ENCODE measurements around the gene FDXACB1.

Gene FDXACB1

GRCh38 chr11:111878849-111879636, at the start of gene FDXACB1, which contains the start of gene CFAP68:
Gene FDXACB1 (minus strand): TSS chr11:111879165. CDS start chr11:111879132, 33 bp downstream.
Gene CFAP68 (plus strand): TSS chr11:111879541. CDS start chr11:111879561, 20 bp downstream.
- DNase-seq, result peak; percentile 100

- peak; percentile 100 for DNase-seq
Observed at GRCh38 chr11:111926505-111927391, 47.8 kb upstream of the FDXACB1 start.

GRCh38 chr11:111925953-111926352, 47.0 kb upstream of the FDXACB1 start:
- no peak for DNase-seq

- DNase-seq, result no peak
Observed at GRCh38 chr11:111923951-111924350, 45.0 kb upstream of the FDXACB1 start.

- no peak for DNase-seq
Observed at GRCh38 chr11:111923351-111923788, 44.4 kb upstream of the FDXACB1 start.

GRCh38 chr11:111922803-111923202, 43.8 kb upstream of the FDXACB1 start:
- peak; percentile 44 for DNase-seq

GRCh38 chr11:111921541-111922230, 42.7 kb upstream of the FDXACB1 start:
- DNase-seq, result no peak

- no peak for DNase-seq
Observed at GRCh38 chr11:111920908-111921307, 41.9 kb upstream of the FDXACB1 start.

- no peak for DNase-seq
Observed at GRCh38 chr11:111918390-111919256, 39.7 kb upstream of the FDXACB1 start, which contains the start of gene C11orf52. Gene C11orf52 (plus strand): TSS chr11:111918913. CDS start chr11:111918973, 60 bp downstream.

GRCh38 chr11:111917788-111918187, 38.8 kb upstream of the FDXACB1 start:
- no peak for DNase-seq

GRCh38 chr11:111917312-111917711, 38.3 kb upstream of the FDXACB1 start:
- no peak for DNase-seq

- DNase-seq, result no peak
Observed at GRCh38 chr11:111916768-111917167, 37.8 kb upstream of the FDXACB1 start.

- no peak for DNase-seq
Observed at GRCh38 chr11:111913997-111914396, 35.0 kb upstream of the FDXACB1 start.

- no peak for DNase-seq
Observed at GRCh38 chr11:111913031-111913861, 34.3 kb upstream of the FDXACB1 start.

- no peak for DNase-seq
Observed at GRCh38 chr11:111912535-111912934, 33.6 kb upstream of the FDXACB1 start, which contains the start of gene HSPB2. Gene HSPB2 (plus strand): TSS chr11:111912734. CDS start chr11:111912830, 96 bp downstream.

- no peak for DNase-seq
Observed at GRCh38 chr11:111911563-111912401, 32.8 kb upstream of the FDXACB1 start, which contains the start of gene CRYAB. Gene CRYAB (minus strand): TSS chr11:111911770. CDS start chr11:111911724, 46 bp downstream.

GRCh38 chr11:111910676-111911562, 32.0 kb upstream of the FDXACB1 start:
- no peak for DNase-seq

- DNase-seq, result no peak
Observed at GRCh38 chr11:111909378-111909777, 30.4 kb upstream of the FDXACB1 start.

All from GF-D8 (cell line).